ENCODE measurements around the gene PRDM16.
"Not testable (repeated sequence)": the region's sequence is repeated elsewhere in the genome, so short reads cannot be mapped to it uniquely, and the experiment has no call there.

The PRDM16 gene

DNA sequence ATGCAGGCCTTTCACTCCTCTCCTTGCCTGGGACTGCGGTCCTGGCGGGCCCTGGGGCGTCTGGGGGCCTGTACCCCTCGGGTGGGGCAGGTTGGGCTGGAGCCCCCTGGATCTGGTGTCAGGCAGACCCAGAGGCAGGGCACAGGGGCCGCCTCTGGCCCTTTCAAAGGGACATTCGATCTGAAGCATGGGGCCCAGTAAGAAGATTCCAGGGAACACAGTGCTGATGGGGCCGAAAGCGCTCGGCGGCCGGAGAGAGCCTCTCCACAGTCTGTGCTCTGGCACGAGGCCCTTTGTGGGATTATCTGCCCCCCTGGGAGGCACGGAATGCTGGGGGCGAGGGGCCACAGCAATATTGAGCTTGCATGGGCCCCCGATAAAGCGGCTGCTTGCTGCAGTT, 15.2 kb downstream of the PRDM16 start:
- H3K4me3 ChIP-seq (ENCODE audit: low read depth, low read length), result no peak overlapping the region
- no peak for TF ChIP-seq CTCF (IDR thresholded peaks at IDR 0.05; ENCODE audit: borderline replicate concordance, insufficient read depth, low read depth, low read length)

DNA sequence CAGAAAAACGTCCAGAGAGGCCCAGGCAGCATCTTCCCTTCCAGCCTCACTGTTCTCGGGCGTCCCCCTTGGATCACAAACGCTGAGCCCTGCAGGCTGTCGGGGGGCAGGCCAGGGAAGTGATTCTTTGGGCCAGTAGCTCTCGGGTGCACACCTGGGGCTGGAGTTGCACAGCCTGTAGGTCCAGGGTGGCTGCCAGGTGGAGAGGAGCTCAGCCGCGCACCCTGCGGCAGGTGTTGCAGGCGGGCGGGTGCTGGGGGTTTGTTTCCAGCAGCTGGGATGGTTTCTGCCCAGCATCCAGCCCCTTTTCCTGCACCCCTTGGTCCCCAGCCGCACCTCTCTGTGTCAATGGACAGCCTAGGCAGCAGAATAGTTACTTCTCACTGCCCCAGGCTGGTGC, 15.7 kb downstream of the PRDM16 start:
- TF ChIP-seq CTCF (IDR thresholded peaks at IDR 0.05; ENCODE audit: borderline replicate concordance, insufficient read depth, low read depth, low read length), result no peak
- H3K4me3 ChIP-seq (ENCODE audit: low read depth, low read length), result no peak overlapping the region

- no peak for TF ChIP-seq CTCF (IDR thresholded peaks at IDR 0.05; ENCODE audit: borderline replicate concordance, insufficient read depth, low read depth, low read length)
These were observed 16.7 kb downstream of the PRDM16 start for GRCh38 chr1:3085721-3086120.

DNA sequence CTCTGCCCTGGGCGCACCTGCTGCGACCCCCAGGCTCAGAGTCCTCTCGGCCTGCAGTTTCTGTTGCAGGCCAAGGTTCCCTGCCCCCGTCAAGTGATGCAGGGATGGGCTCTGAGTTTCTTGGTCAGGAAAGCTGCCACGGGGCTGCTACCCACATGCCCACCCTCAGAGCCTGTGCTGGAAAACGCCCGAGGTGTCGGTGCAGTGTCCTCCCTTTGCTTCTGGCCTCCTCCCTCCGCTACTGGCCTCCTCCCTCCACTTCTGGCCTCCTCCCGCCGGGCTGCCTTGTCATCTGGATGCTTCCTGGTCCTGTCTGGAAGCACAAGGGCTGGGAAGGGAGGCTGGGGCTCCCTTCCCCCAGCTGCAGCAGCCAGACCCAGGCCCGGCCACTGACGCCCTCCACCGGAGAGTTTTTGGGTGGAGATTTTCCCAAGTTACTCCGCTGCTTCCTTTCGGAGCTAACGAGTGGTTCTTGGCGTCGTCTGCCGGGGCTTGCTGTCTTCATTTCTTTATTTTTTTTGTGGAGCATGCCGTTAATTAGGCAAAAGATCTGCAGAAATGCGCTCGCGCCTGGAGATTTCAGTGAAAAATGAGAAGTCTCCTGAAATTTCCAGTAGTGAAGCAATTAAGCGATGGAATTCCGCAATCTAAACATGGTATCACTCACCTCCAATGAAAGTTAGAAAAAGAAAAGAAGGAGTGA, 17.4 kb downstream of the PRDM16 start:
- no peak for TF ChIP-seq CTCF (IDR thresholded peaks at IDR 0.05; ENCODE audit: borderline replicate concordance, insufficient read depth, low read depth, low read length)
- H3K4me3 ChIP-seq (ENCODE audit: low read depth, low read length), result no peak overlapping the region

More at GRCh38 chr1:3085721-3086120, 16.7 kb downstream of the PRDM16 start:
- H3K4me3 ChIP-seq (ENCODE audit: low read depth, low read length), result no peak overlapping the region

- no peak for TF ChIP-seq CTCF (IDR thresholded peaks at IDR 0.05; ENCODE audit: borderline replicate concordance, insufficient read depth, low read depth, low read length)
- H3K4me3 ChIP-seq (ENCODE audit: low read depth, low read length), result no peak overlapping the region
These were observed 18.0 kb downstream of the PRDM16 start for GRCh38 chr1:3087049-3087448.

- H3K4me3 ChIP-seq (ENCODE audit: low read depth, low read length), result not testable (repeated sequence)
These were observed 19.1 kb downstream of the PRDM16 start for GRCh38 chr1:3087946-3088668.

- no peak for TF ChIP-seq CTCF (IDR thresholded peaks at IDR 0.05; ENCODE audit: borderline replicate concordance, insufficient read depth, low read depth, low read length)
- H3K4me3 ChIP-seq (ENCODE audit: low read depth, low read length), result no peak overlapping the region
These were observed 20.5 kb downstream of the PRDM16 start for GRCh38 chr1:3089490-3089889.

All from GM12875 (cell line).